Fibroblast of skin of right biceps (primary cell): ENCODE results near the gene PRKAA1.
"Not testable (repeated sequence)": the region's sequence is repeated elsewhere in the genome, so short reads cannot be mapped to it uniquely, and the experiment has no call there.

ENCODE experiments used
- DNase-seq: peaks from one replicate; pipeline ENCODE4 v3.0.0-alpha.2; 2013

Gene PRKAA1

GRCh38 chr5:40720069-40720468 is 78.1 kb downstream of the PRKAA1 start:
- no peak for DNase-seq

GRCh38 chr5:40717281-40717680 is 80.9 kb downstream of the PRKAA1 start:
- DNase-seq = peak; percentile 47

GRCh38 chr5:40716590-40716989 is 81.6 kb downstream of the PRKAA1 start:
- DNase-seq = no peak

GRCh38 chr5:40716000-40716399 is 82.2 kb downstream of the PRKAA1 start:
- no peak for DNase-seq

GRCh38 chr5:40714001-40714400 is 84.2 kb downstream of the PRKAA1 start:
- DNase-seq = no peak

- not testable (repeated sequence) for DNase-seq
Measured at GRCh38 chr5:40710575-40710974, 87.6 kb downstream of the PRKAA1 start.
